GM10248 (cell line): ENCODE data around the gene KCNJ9.

Experiments used
- CTCF ChIA-PET: fragments of 300-600 bp; sonication (Branson Sonifier 250); formaldehyde crosslinking; extraction: SDS; loops from one replicate; lab custom pipeline; 2021; ENCODE audit warnings: antibody characterized with exemption; lab: Yijun Ruan, JAX
- POLR2A ChIA-PET: fragments of 350-650 bp; sonication (Branson Sonifier 250); formaldehyde crosslinking; extraction: SDS; loops from one replicate; lab custom pipeline; 2020; ENCODE audit warnings: antibody characterized with exemption; lab: Yijun Ruan, JAX
- DNase-seq: peaks from one replicate; pipeline ENCODE4 v3.0.0; 2012; ENCODE audit errors: extremely low spot score
- TF ChIP-seq, protein P1 (sequence below): IDR thresholded peaks from 2 replicates; pipeline ENCODE4 v1.5.1; 2012; ENCODE audit warnings: mild to moderate bottlenecking, low read depth; ENCODE audit errors: extremely low read depth, missing control alignments, control extremely low read depth

KCNJ9 gene

DNA sequence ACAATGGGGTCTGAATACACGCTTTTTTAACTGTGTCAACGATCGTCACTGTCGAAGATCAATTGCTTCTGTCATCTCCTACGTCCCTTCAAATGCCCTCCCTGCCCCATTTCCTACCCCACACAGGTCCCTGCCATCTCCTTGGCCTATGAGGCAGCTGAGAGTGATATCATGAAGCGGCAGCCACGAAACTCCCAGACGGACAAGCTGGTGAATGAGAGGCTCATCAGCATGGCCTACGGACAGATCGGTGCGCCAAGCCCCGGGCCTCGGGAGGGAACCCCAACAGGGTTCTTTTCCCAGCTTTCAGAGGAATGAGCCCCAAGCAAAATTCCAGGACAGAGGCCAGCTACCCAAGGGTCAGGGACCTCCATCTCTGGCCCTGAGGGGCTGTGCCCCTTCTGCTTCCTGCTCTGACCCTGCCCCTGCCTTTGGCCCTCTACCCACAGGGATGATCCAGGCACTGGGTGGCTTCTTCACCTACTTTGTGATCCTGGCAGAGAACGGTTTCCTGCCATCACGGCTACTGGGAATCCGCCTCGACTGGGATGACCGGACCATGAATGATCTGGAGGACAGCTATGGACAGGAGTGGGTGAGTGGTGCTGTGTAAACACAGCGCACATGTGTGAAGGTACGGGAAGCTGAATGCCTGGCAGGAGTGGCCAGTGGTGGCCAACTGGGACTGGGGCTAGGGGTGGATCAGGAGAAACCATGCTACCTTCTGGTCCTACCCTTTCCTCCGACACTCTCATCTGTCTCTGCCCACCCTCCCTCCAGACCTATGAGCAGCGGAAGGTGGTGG is 55.0 kb downstream of the KCNJ9 start:
- DNase-seq: no peak
- ChIA-PET CTCF (no interaction called here), POLR2A (no interaction called here)
- TF ChIP-seq, protein P1, sequence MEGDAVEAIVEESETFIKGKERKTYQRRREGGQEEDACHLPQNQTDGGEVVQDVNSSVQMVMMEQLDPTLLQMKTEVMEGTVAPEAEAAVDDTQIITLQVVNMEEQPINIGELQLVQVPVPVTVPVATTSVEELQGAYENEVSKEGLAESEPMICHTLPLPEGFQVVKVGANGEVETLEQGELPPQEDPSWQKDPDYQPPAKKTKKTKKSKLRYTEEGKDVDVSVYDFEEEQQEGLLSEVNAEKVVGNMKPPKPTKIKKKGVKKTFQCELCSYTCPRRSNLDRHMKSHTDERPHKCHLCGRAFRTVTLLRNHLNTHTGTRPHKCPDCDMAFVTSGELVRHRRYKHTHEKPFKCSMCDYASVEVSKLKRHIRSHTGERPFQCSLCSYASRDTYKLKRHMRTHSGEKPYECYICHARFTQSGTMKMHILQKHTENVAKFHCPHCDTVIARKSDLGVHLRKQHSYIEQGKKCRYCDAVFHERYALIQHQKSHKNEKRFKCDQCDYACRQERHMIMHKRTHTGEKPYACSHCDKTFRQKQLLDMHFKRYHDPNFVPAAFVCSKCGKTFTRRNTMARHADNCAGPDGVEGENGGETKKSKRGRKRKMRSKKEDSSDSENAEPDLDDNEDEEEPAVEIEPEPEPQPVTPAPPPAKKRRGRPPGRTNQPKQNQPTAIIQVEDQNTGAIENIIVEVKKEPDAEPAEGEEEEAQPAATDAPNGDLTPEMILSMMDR: no peak

GRCh38 chr1:160136926-160137200 is 55.5 kb downstream of the KCNJ9 start:
- POLR2A ChIA-PET: no interaction called here
- TF ChIP-seq, protein P1: no peak
- no peak for DNase-seq
- CTCF ChIA-PET: no interaction called here

DNA sequence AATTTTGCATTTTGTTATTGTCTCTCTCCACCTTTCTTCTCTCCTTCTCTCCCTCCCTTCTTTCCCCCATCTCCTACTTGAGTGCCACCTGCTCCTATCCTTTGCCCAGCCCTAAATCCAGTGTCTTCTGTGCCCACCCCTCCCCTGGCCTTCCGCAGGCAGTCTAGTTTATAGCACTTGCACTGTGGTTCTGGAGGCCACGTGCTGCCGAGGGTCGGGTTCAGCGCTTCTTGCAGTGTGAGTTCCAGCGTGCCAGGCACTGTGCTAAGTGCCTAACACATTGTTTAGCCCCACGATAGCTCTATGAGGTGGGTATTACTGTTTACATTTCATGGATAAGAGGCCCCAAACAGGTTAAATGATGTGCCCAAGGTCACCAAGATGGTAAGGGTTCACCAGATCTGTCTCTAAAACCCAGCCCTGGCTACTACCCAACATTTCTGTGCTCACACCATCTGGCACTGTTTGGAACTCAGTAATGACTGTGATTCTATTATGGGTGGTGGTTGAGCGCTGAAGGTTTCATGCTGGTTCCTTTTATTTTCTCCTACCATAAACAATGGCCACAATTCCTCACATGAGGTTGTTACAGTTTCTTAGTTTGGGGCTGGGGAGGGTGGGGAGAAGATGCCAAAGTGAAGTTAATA is 56.0 kb downstream of the KCNJ9 start:
- ChIA-PET POLR2A (no interaction called here), CTCF (interaction anchor here (1.2 to 2.1 kb wide), 2 partner anchors 12 to 56 kb away, joined by 3 to 5 read pairs; no protein-coding TSS in a partner anchor)
- no peak for DNase-seq
- TF ChIP-seq, protein P1: no peak

DNA sequence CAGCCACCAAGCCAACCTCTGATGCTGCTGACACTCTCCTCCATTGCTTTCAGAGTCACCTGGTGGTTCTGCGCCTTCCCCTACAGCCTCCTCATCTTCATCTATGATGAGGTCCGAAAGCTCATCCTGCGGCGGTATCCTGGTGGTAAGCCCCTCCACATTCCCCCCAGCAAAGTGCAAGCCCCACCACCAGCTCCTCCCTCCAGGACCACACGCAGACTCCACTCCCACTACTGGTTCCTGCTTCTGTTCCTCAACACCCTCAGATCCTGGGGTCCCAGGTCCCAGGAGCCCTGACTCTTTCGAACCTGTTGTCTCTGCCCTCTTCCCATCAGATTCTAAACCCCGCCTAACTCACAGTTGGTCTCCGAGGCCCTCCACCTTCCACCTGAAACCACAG is 58.5 kb downstream of the KCNJ9 start:
- TF ChIP-seq, protein P1: no peak
- ChIA-PET POLR2A (no interaction called here), CTCF (interaction anchor here (1.6 kb wide), 1 partner anchor 55 kb away, joined by 5 read pairs; no protein-coding TSS in a partner anchor)
- DNase-seq: no peak
